ENCODE measurements around the gene ZSWIM5. TPM values are rescaled to one million over a fixed set of nuclear protein-coding genes. Genes with fewer than 3 reads are reported as not detected.
"Not testable (repeated sequence)": the region's sequence is repeated elsewhere in the genome, so short reads cannot be mapped to it uniquely, and the experiment has no call there.

ZSWIM5 gene
- total RNA-seq, 1 donor from 2014 or later: 13.2 TPM

GRCh38 chr1:45097944-45098343 is 108.5 kb downstream of the ZSWIM5 start:
- H3K4me3 Mint-ChIP-seq: no peak overlapping the region
- peaks cover 11% of the 10 kb centered on the region for H3K36me3 Mint-ChIP-seq (ENCODE audit: low read depth)
- no peak for DNase-seq (ENCODE audit: low read depth, low spot score)
- no peaks in the 10 kb centered on the region for H3K27me3 Mint-ChIP-seq (ENCODE audit: low read depth)
- H3K9me3 Mint-ChIP-seq: peaks cover 5% of the 10 kb centered on the region
- no peak for TF ChIP-seq CTCF (conservative IDR thresholded peaks at IDR 0.05)
- H3K4me1 Mint-ChIP-seq: peaks cover 8% of the 10 kb centered on the region
- no peak overlapping the region for H3K27ac Mint-ChIP-seq (ENCODE audit: unreplicated experiment)

- H3K4me3 Mint-ChIP-seq: no peak overlapping the region
- H3K27ac Mint-ChIP-seq (ENCODE audit: unreplicated experiment): no peak overlapping the region
- DNase-seq (ENCODE audit: low read depth, low spot score): no peak
- peaks cover 8% of the 10 kb centered on the region for H3K36me3 Mint-ChIP-seq (ENCODE audit: low read depth)
- H3K9me3 Mint-ChIP-seq: peaks cover under 1% of the 10 kb centered on the region
- TF ChIP-seq CTCF (conservative IDR thresholded peaks at IDR 0.05): no peak
- H3K27me3 Mint-ChIP-seq (ENCODE audit: low read depth): no peaks in the 10 kb centered on the region
- peaks cover 8% of the 10 kb centered on the region for H3K4me1 Mint-ChIP-seq
Observed at GRCh38 chr1:45097079-45097478, 109.3 kb downstream of the ZSWIM5 start.

- H3K27me3 Mint-ChIP-seq (ENCODE audit: low read depth): no peaks in the 10 kb centered on the region
- H3K9me3 Mint-ChIP-seq: no peaks in the 10 kb centered on the region
- H3K36me3 Mint-ChIP-seq (ENCODE audit: low read depth): peaks cover 7% of the 10 kb centered on the region
- DNase-seq (ENCODE audit: low read depth, low spot score): no peak
- no peak for TF ChIP-seq CTCF (conservative IDR thresholded peaks at IDR 0.05)
- no peak overlapping the region for H3K4me3 Mint-ChIP-seq
- H3K4me1 Mint-ChIP-seq: peaks cover 8% of the 10 kb centered on the region
- H3K27ac Mint-ChIP-seq (ENCODE audit: unreplicated experiment): no peak overlapping the region
Observed at GRCh38 chr1:45095450-45095849, 111.0 kb downstream of the ZSWIM5 start.

- not testable (repeated sequence) for H3K9me3 Mint-ChIP-seq; H3K4me3 Mint-ChIP-seq; H3K27ac Mint-ChIP-seq (ENCODE audit: unreplicated experiment); DNase-seq (ENCODE audit: low read depth, low spot score); H3K36me3 Mint-ChIP-seq (ENCODE audit: low read depth); H3K27me3 Mint-ChIP-seq (ENCODE audit: low read depth); H3K4me1 Mint-ChIP-seq
Observed at GRCh38 chr1:45094371-45094770, 112.0 kb downstream of the ZSWIM5 start.

GRCh38 chr1:45093334-45093733 is 113.1 kb downstream of the ZSWIM5 start:
- no peak overlapping the region for H3K27ac Mint-ChIP-seq (ENCODE audit: unreplicated experiment)
- DNase-seq (ENCODE audit: low read depth, low spot score): no peak
- H3K36me3 Mint-ChIP-seq (ENCODE audit: low read depth): no peaks in the 10 kb centered on the region
- no peaks in the 10 kb centered on the region for H3K9me3 Mint-ChIP-seq
- H3K27me3 Mint-ChIP-seq (ENCODE audit: low read depth): no peaks in the 10 kb centered on the region
- H3K4me3 Mint-ChIP-seq: no peak overlapping the region
- no peak for TF ChIP-seq CTCF (conservative IDR thresholded peaks at IDR 0.05)
- H3K4me1 Mint-ChIP-seq: peaks cover 7% of the 10 kb centered on the region

GRCh38 chr1:45089711-45090110 is 116.7 kb downstream of the ZSWIM5 start:
- TF ChIP-seq CTCF (conservative IDR thresholded peaks at IDR 0.05): no peak
- peaks cover 4% of the 10 kb centered on the region for H3K4me1 Mint-ChIP-seq
- no peaks in the 10 kb centered on the region for H3K27me3 Mint-ChIP-seq (ENCODE audit: low read depth)
- H3K27ac Mint-ChIP-seq (ENCODE audit: unreplicated experiment): no peak overlapping the region
- H3K9me3 Mint-ChIP-seq: no peaks in the 10 kb centered on the region
- DNase-seq (ENCODE audit: low read depth, low spot score): no peak
- H3K4me3 Mint-ChIP-seq: no peak overlapping the region
- H3K36me3 Mint-ChIP-seq (ENCODE audit: low read depth): peaks cover 4% of the 10 kb centered on the region

Data from neural crest cell (in vitro differentiated cells).